GM12878 (cell line): ENCODE results near the gene CNPY2. TPM values are rescaled to one million over a fixed set of nuclear protein-coding genes. Genes with fewer than 3 reads are reported as not detected.

Experiments used
- ATAC-seq: fragments of 200-7000 bp; cut with Tn5 transposase; 3 replicates; pipeline ENCODE4 v1.9.1; 2020; ENCODE audit warnings: mild to moderate bottlenecking, moderate library complexity
- BruUV-seq: library from RNA; stranded (reverse); fragments of 400-500 nt; replicated peaks from 2 replicates; lab custom pipeline; 2021; lab: Mats Ljungman, UMichigan
- CTCF ChIA-PET: fragments of 300-600 bp; sonication (Branson Sonifier 250); formaldehyde crosslinking; extraction: SDS; loops from one replicate; lab custom pipeline; 2021; ENCODE audit warnings: inconsistent platforms; lab: Yijun Ruan, JAX
- POLR2A ChIA-PET: fragments of 350-600 bp; formaldehyde crosslinking; extraction: SDS; loops from one replicate; lab custom pipeline; 2021; ENCODE audit warnings: inconsistent platforms; lab: Charles Lee
- RAD21 ChIA-PET: fragments of 300-600 bp; sonication (Branson Sonifier 250); formaldehyde crosslinking; loops from one replicate; lab custom pipeline; 2023; ENCODE audit warnings: antibody characterized with exemption; ENCODE audit not compliant: unreplicated experiment; lab: Charles Lee
- SMC1A ChIA-PET: fragments of 300-600 bp; sonication (Branson Sonifier 250); formaldehyde crosslinking; loops from one replicate; lab custom pipeline; 2023; ENCODE audit not compliant: unreplicated experiment, uncharacterized antibody; lab: Charles Lee
- DNase-seq: peaks from one replicate; pipeline ENCODE4 v3.0.0-alpha.2; 2011; ENCODE audit warnings: low read depth, low spot score
- FAIRE-seq: peaks from 3 replicates; lab custom pipeline; 2011; peaks lifted over from hg19 to GRCh38; lab: Jason Lieb, UNC
- H2AFZ ChIP-seq: 2 replicates; pipeline ENCODE4 v1.6.0; 2011; ENCODE audit warnings: low read depth, low read length, control low read depth; ENCODE audit not compliant: control insufficient read depth
- H3K27ac ChIP-seq: 2 replicates; pipeline ENCODE4 v1.5.1; 2011; ENCODE audit warnings: control low read depth; ENCODE audit not compliant: control insufficient read depth, insufficient read depth
- H3K27me3 ChIP-seq, 2 experiments: replicated peaks in 1 of 2; 2 replicates each; pipeline versions ENCODE4 v1.6.0 to v1.6.1; 2011; ENCODE audit warnings: low read length in 1 of 2; ENCODE audit not compliant: control insufficient read depth in 2 of 2, insufficient read depth in 2 of 2
- H3K36me3 ChIP-seq, 2 experiments: 2 replicates each; pipeline ENCODE4 v1.5.1; 2011; ENCODE audit warnings: low read length in 1 of 2; ENCODE audit not compliant: control insufficient read depth in 2 of 2, insufficient read depth in 2 of 2
- H3K4me1 ChIP-seq: 2 replicates; pipeline ENCODE4 v1.6.1; 2011; ENCODE audit warnings: mild to moderate bottlenecking, low read length, moderate library complexity, mixed read lengths; ENCODE audit not compliant: control insufficient read depth, insufficient read depth
- H3K4me2 ChIP-seq: 2 replicates; pipeline ENCODE4 v1.6.0; 2011; ENCODE audit warnings: control low read depth; ENCODE audit not compliant: control insufficient read depth, insufficient read depth
- H3K4me3 ChIP-seq: fragments of 200-600 bp; sonication (generic); 2 replicates; pipeline ENCODE4 v1.5.1; 2016
- H3K79me2 ChIP-seq: 2 replicates; pipeline ENCODE4 v1.6.0; 2011; ENCODE audit warnings: low read length; ENCODE audit not compliant: control insufficient read depth, insufficient read depth
- H3K9ac ChIP-seq: 2 replicates; pipeline ENCODE4 v1.8.0; 2011; ENCODE audit warnings: low read length, control low read depth, mixed read lengths; ENCODE audit not compliant: control insufficient read depth, insufficient read depth
- H3K9me3 ChIP-seq: replicated peaks from 3 replicates; pipeline ENCODE4 v1.5.1; 2011; ENCODE audit warnings: mild to moderate bottlenecking, low read length; ENCODE audit not compliant: control insufficient read depth, insufficient read depth
- H4K20me1 ChIP-seq: 2 replicates; pipeline ENCODE4 v1.6.0; 2011; ENCODE audit not compliant: control insufficient read depth, insufficient read depth
- EED ChIP-seq: sonication (generic); IDR thresholded peaks from 2 replicates; pipeline ENCODE4 v1.6.1; 2016; ENCODE audit warnings: antibody characterized with exemption, low read depth
- JUNB ChIP-seq: IDR thresholded peaks from 2 replicates; pipeline ENCODE4 v1.6.1; 2016; ENCODE audit warnings: antibody characterized with exemption, mild to moderate bottlenecking
- SUZ12 ChIP-seq: fragments of 200-600 bp; sonication (generic); IDR thresholded peaks from one replicate; pipeline ENCODE4 v1.6.1; 2018; ENCODE audit warnings: antibody characterized with exemption, mild to moderate bottlenecking; ENCODE audit not compliant: unreplicated experiment
- TCF3 ChIP-seq: IDR thresholded peaks from 2 replicates; pipeline ENCODE4 v1.6.1; 2012; ENCODE audit warnings: low read depth, mild to moderate bottlenecking, low read length, borderline replicate concordance; ENCODE audit not compliant: insufficient read depth
- ZZZ3 ChIP-seq: IDR thresholded peaks from 2 replicates; pipeline ENCODE4 v1.6.1; 2011; ENCODE audit warnings: low read depth; ENCODE audit not compliant: control insufficient read depth, insufficient read length
- WGBS: methylation state at CpG from one replicate; pipeline ENCODE4 v1.1.6; 2016; ENCODE audit warnings: low lambda C conversion rate; ENCODE audit not compliant: insufficient replicate concordance, insufficient coverage; ENCODE audit errors: missing lambda C conversion rate; 5-methylcytosine and 5-hydroxymethylcytosine counted together
- in situ Hi-C: fragments of 300-500 bp; cut with MboI; formaldehyde crosslinking; loops from 9 replicates; pipeline ENCODE4 v1.14.3; 2018; ENCODE audit warnings: mixed read lengths
- intact Hi-C: fragments of 100-400 bp; cut with micrococcal nuclease; formaldehyde crosslinking; loops from one replicate; pipeline ENCODE4 v1.14.2; 2022; ENCODE audit not compliant: unreplicated experiment
- polyA plus RNA-seq, 11 experiments: library from polyadenylated mRNA; depleted of rRNA in 4 of 11; unstranded in 6 of 11; stranded (reverse) in 5 of 11; fragments of >200 nt; fragmentation: Nextera tagmentation in 4 of 11; fragmentation: Illumina TruSeq in 1 of 11; extraction: Ambion mirVana in 4 of 11; extraction: Trizol in 1 of 11; gene quantifications; 1 replicate in 1 of 11; 2 replicates in 10 of 11; pipeline versions ENCODE4 v1.2.1 to v1.2.3, GENCODE V29; 2011 to 2016; ENCODE audit warnings: inconsistent platforms in 2 of 11, missing spikeins in 2 of 11, low read depth in 1 of 11
- total RNA-seq, 4 experiments: library from RNA; depleted of rRNA in 3 of 4; stranded (reverse); fragments of >200 nt in 3 of 4; fragmentation: Illumina TruSeq in 1 of 4; extraction: Trizol in 1 of 4; gene quantifications; 2 replicates each; pipeline versions ENCODE4 v1.2.1 to v1.2.3, GENCODE V29; 2013 to 2021
- TF ChIP-seq, protein P1 (sequence below): IDR thresholded peaks from 2 replicates; pipeline ENCODE4 v1.6.1; 2012; ENCODE audit warnings: low read depth, low read length, improper control_type of control experiment

CNPY2 gene
- total and polyA plus RNA-seq, 10 of the 15 experiments (the other 5 are each of a cell fraction or from before 2014, with no cell fraction given), result 25.0 to 276 (median 87.8) TPM

DNA sequence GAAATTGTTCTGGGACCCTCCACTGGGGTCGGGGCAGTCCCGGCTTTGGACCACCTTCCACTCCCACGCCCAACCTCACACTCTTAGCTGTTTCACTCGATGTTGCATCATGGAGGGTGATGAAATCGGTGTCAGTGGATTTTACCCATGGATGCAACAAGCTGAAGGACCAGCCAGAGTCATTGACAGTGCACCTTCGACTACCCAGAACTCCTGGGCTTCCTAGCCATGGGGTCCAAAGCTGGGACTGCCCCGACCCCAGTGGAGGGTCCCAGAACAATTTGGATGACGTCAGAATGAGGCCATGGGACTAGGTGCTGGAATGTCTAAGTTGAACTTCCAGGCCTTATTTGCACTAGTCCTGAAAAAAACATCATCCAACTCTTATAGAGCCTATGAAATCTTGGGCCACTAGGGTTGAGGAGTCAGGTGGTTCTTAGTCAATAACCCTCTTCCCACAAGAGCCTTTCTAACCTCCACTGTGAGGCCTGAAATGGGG, 22.0 kb upstream of the CNPY2 start:
- 97% methylated on average over 8 of the region's 8 CpGs for WGBS
- H3K27me3 ChIP-seq, result no peaks in the 10 kb centered on the region
- no peaks in the 10 kb centered on the region for H4K20me1 ChIP-seq
- no peak overlapping the region for H3K4me3 ChIP-seq
- ATAC-seq (no peak), FAIRE-seq (no peak)
- H3K27ac ChIP-seq, result peak overlapping the region; percentile 89
- H2AFZ ChIP-seq, result peak overlapping the region; percentile 37; the same call in 1 of the 2 replicates
- H3K4me2 ChIP-seq, result peak overlapping the region; percentile 34
- in situ Hi-C loops, result no loop called here
- H3K36me3 ChIP-seq, result peaks cover 0 to 8% of the 10 kb centered on the region in 2 experiments; a peak in 2 of 4 replicates
- ChIA-PET CTCF (interaction anchor here (0.5 to 3.6 kb wide), 7 partner anchors 21 to 296 kb away, joined by 3 to 21 read pairs (median 3); partner anchors contain the start of genes APOF, RNF41 and STAT2), POLR2A (interaction anchor here (0.6 to 11.4 kb wide), 11 partner anchors 11 to 1176 kb away, joined by 3 to 140 read pairs (median 4); partner anchors contain the start of genes ANKRD52, APOF, CNPY2 and PA2G4)
- H3K9ac ChIP-seq, result no peak overlapping the region
- H3K79me2 ChIP-seq, result peaks cover 9% of the 10 kb centered on the region
- H3K9me3 ChIP-seq, result no peaks in the 10 kb centered on the region
- H3K4me1 ChIP-seq, result peaks cover 26% of the 10 kb centered on the region
- TF ChIP-seq EED (no peak), SUZ12 (no peak), ZZZ3 (no peak), JUNB (no peak), TCF3 (no peak)
- TF ChIP-seq, protein P1, sequence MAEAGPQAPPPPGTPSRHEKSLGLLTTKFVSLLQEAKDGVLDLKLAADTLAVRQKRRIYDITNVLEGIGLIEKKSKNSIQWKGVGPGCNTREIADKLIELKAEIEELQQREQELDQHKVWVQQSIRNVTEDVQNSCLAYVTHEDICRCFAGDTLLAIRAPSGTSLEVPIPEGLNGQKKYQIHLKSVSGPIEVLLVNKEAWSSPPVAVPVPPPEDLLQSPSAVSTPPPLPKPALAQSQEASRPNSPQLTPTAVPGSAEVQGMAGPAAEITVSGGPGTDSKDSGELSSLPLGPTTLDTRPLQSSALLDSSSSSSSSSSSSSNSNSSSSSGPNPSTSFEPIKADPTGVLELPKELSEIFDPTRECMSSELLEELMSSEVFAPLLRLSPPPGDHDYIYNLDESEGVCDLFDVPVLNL, result no peak
- TF ChIP-seq, all 136 proteins: peak for 0
- ChIA-PET SMC1A (interaction anchor here (1.7 to 2.9 kb wide), 4 partner anchors 8 to 126 kb away, joined by 5 to 28 read pairs (median 9); partner anchors contain the start of gene STAT2), RAD21 (interaction anchor here (0.7 to 4.6 kb wide), 6 partner anchors 21 to 126 kb away, joined by 3 to 47 read pairs (median 6); partner anchors contain the start of genes CNPY2 and STAT2)
- no TSS peak for BruUV-seq
- intact Hi-C loops, result no loop called here
- DNase-seq, result no peak
